ELR (cell line): Measurements from ENCODE around the gene CHFR.
"Not testable (repeated sequence)": the region's sequence is repeated elsewhere in the genome, so short reads cannot be mapped to it uniquely, and the experiment has no call there.

Experiments used
- DNase-seq: peaks from one replicate; pipeline ENCODE4 v3.0.0-alpha.2; 2015; ENCODE audit warnings: low read depth

Gene CHFR

GRCh38 chr12:132807295-132808092 lies 79.9 kb downstream of the CHFR start:
- no peak for DNase-seq

GRCh38 chr12:132806857-132807256 lies 80.5 kb downstream of the CHFR start:
- no peak for DNase-seq

GRCh38 chr12:132804426-132804861 lies 83.0 kb downstream of the CHFR start:
- DNase-seq, result no peak

- DNase-seq, result no peak
Observed at GRCh38 chr12:132803888-132804287, 83.5 kb downstream of the CHFR start.

GRCh38 chr12:132803125-132803524 lies 84.3 kb downstream of the CHFR start:
- DNase-seq, result no peak

- DNase-seq, result no peak
Observed at GRCh38 chr12:132801741-132802140, 85.7 kb downstream of the CHFR start.

- DNase-seq, result no peak
Observed at GRCh38 chr12:132798836-132799235, 88.6 kb downstream of the CHFR start.

GRCh38 chr12:132797820-132798570 lies 89.4 kb downstream of the CHFR start:
- no peak for DNase-seq

GRCh38 chr12:132795847-132796246 lies 91.6 kb downstream of the CHFR start:
- DNase-seq, result no peak

GRCh38 chr12:132791940-132792339 lies 95.5 kb downstream of the CHFR start:
- not testable (repeated sequence) for DNase-seq

- DNase-seq, result no peak
Observed at GRCh38 chr12:132789099-132789471, 98.3 kb downstream of the CHFR start.

GRCh38 chr12:132788375-132789098 lies 98.9 kb downstream of the CHFR start:
- peak; percentile 18 for DNase-seq

GRCh38 chr12:132787877-132788276 lies 99.5 kb downstream of the CHFR start:
- no peak for DNase-seq

- DNase-seq, result no peak
Observed at GRCh38 chr12:132786192-132786591, 101.2 kb downstream of the CHFR start.

GRCh38 chr12:132784580-132784979 lies 102.8 kb downstream of the CHFR start:
- no peak for DNase-seq

- DNase-seq, result no peak
Observed at GRCh38 chr12:132783917-132784531, 103.4 kb downstream of the CHFR start.
